Loucy (cell line): ENCODE data around the gene MSL2.

ENCODE experiments used
- H2AFZ ChIP-seq: fragments of 200-600 bp; sonication (generic); 2 replicates; pipeline ENCODE4 v1.6.0; 2016; ENCODE audit warnings: antibody characterized with exemption, mild to moderate bottlenecking, low read length, moderate library complexity
- H3F3A ChIP-seq: fragments of 200-600 bp; 2 replicates; pipeline ENCODE4 v1.6.0; 2016; ENCODE audit warnings: antibody characterized with exemption, low read depth, mild to moderate bottlenecking
- H3K27me3 ChIP-seq: fragments of 200-600 bp; sonication (generic); 2 replicates; pipeline ENCODE4 v1.6.1; 2014; ENCODE audit warnings: low read length, mild to moderate bottlenecking; ENCODE audit not compliant: insufficient read depth, poor library complexity, severe bottlenecking
- H3K36me3 ChIP-seq: fragments of 200-600 bp; sonication (generic); 2 replicates; pipeline ENCODE4 v1.6.1; 2016; ENCODE audit warnings: low read length; ENCODE audit not compliant: insufficient read depth
- H3K4me1 ChIP-seq: fragments of 200-600 bp; sonication (generic); 2 replicates; pipeline ENCODE4 v1.5.1; 2014; ENCODE audit warnings: low read length, mild to moderate bottlenecking; ENCODE audit not compliant: insufficient read depth, poor library complexity, severe bottlenecking
- H3K4me2 ChIP-seq: fragments of 200-600 bp; sonication (generic); 2 replicates; pipeline ENCODE4 v1.6.0; 2014; ENCODE audit warnings: antibody characterized with exemption, low read length, low read depth, mild to moderate bottlenecking; ENCODE audit not compliant: poor library complexity, severe bottlenecking
- H3K4me3 ChIP-seq: fragments of 200-600 bp; sonication (generic); 2 replicates; pipeline ENCODE4 v1.5.1; 2014; ENCODE audit warnings: low read length, mild to moderate bottlenecking, mixed read lengths; ENCODE audit not compliant: poor library complexity, severe bottlenecking
- H3K79me2 ChIP-seq: fragments of 200-600 bp; sonication (generic); 2 replicates; pipeline ENCODE4 v1.6.1; 2014; ENCODE audit warnings: low read length; ENCODE audit not compliant: insufficient read depth
- H3K9ac ChIP-seq: fragments of 200-600 bp; sonication (generic); 2 replicates; pipeline ENCODE4 v1.6.0; 2014; ENCODE audit warnings: mild to moderate bottlenecking, low read depth, low read length, moderate library complexity; ENCODE audit not compliant: poor library complexity, severe bottlenecking
- H3K9me2 ChIP-seq: fragments of 200-600 bp; sonication (generic); replicated peaks from 2 replicates; pipeline ENCODE4 v1.6.1; 2016; ENCODE audit warnings: low read depth, low read length, mixed read lengths
- H3K9me3 ChIP-seq: fragments of 200-600 bp; sonication (generic); 2 replicates; pipeline ENCODE4 v1.6.1; 2014; ENCODE audit warnings: mild to moderate bottlenecking, antibody characterized with exemption, low read length, low read depth; ENCODE audit not compliant: insufficient read depth
- H4K20me1 ChIP-seq: fragments of 200-600 bp; sonication (generic); 2 replicates; pipeline ENCODE4 v1.6.0; 2014; ENCODE audit warnings: antibody characterized with exemption, low read length, mild to moderate bottlenecking; ENCODE audit not compliant: insufficient read depth, poor library complexity, severe bottlenecking
- CTCF ChIP-seq: fragments of 200-600 bp; sonication (generic); conservative IDR thresholded peaks from 2 replicates; pipeline ENCODE4 v1.5.1; 2014; ENCODE audit warnings: mild to moderate bottlenecking, antibody characterized with exemption, low read length
- EZH2phosphoT487 ChIP-seq: fragments of 200-600 bp; IDR thresholded peaks from 2 replicates; pipeline ENCODE4 v1.6.1; 2018; ENCODE audit warnings: antibody characterized with exemption, mild to moderate bottlenecking, moderate library complexity, borderline replicate concordance

MSL2 gene

GRCh38 chr3:136186846-136187245 is 9.3 kb downstream of the MSL2 start:
- Histone ChIP-seq H3K9ac (peak overlapping the region; percentile 53), H3K4me3 (peak overlapping the region; percentile 86), H3K4me2 (peak overlapping the region; percentile 99), H4K20me1 (peaks cover 98% of the 10 kb centered on the region), H2AFZ (no peak overlapping the region), H3K4me1 (peaks cover 65% of the 10 kb centered on the region), H3K27me3 (no peaks in the 10 kb centered on the region), H3K79me2 (peaks cover 100% of the 10 kb centered on the region), H3K9me2 (no peaks in the 10 kb centered on the region), H3K9me3 (no peaks in the 10 kb centered on the region), H3F3A (no peaks in the 10 kb centered on the region), H3K36me3 (peaks cover 6% of the 10 kb centered on the region; the same call in 1 of the 2 replicates)
- TF ChIP-seq CTCF (no peak), EZH2phosphoT487 (no peak)

GRCh38 chr3:136186344-136186743 is 9.8 kb downstream of the MSL2 start:
- Histone ChIP-seq H3K79me2 (peaks cover 100% of the 10 kb centered on the region), H3K27me3 (no peaks in the 10 kb centered on the region), H3K4me1 (peaks cover 62% of the 10 kb centered on the region), H3K9me3 (no peaks in the 10 kb centered on the region), H3K4me3 (peak overlapping the region; percentile 86), H3K9ac (no peak overlapping the region), H3K4me2 (peak overlapping the region; percentile 99), H3F3A (no peaks in the 10 kb centered on the region), H4K20me1 (peaks cover 97% of the 10 kb centered on the region), H3K9me2 (no peaks in the 10 kb centered on the region), H3K36me3 (peaks cover 6% of the 10 kb centered on the region; the same call in 1 of the 2 replicates), H2AFZ (no peak overlapping the region)
- no peak for TF ChIP-seq CTCF
- TF ChIP-seq EZH2phosphoT487 = no peak

GRCh38 chr3:136184703-136185102 is 11.4 kb downstream of the MSL2 start:
- Histone ChIP-seq H3K4me1 (peaks cover 53% of the 10 kb centered on the region), H3K27me3 (no peaks in the 10 kb centered on the region), H3K79me2 (peaks cover 99% of the 10 kb centered on the region), H3K36me3 (0 out of 2 replicates have a peak, but pooled peaks cover under 1% of the 10 kb centered on the region), H3K4me3 (peak overlapping the region; percentile 25), H3F3A (no peaks in the 10 kb centered on the region), H3K9ac (no peak overlapping the region), H3K4me2 (no peak overlapping the region), H2AFZ (no peak overlapping the region), H3K9me3 (no peaks in the 10 kb centered on the region), H4K20me1 (peaks cover 95% of the 10 kb centered on the region), H3K9me2 (no peaks in the 10 kb centered on the region)
- TF ChIP-seq EZH2phosphoT487 (no peak), CTCF (no peak)
